SK-N-SH (cell line): ENCODE measurements around the gene TRIM67. TPM values are rescaled to one million over a fixed set of nuclear protein-coding genes. Genes with fewer than 3 reads are reported as not detected.

Experiments
- CTCF ChIA-PET: fragments of 300-600, 350-600 bp; formaldehyde crosslinking; extraction: SDS; loops from one replicate; lab custom pipeline; 2021; lab: Yijun Ruan, JAX
- POLR2A ChIA-PET: fragments of 350-600 bp; sonication (Branson Sonifier 250); formaldehyde crosslinking; extraction: SDS; loops from one replicate; lab custom pipeline; 2020; ENCODE audit warnings: antibody characterized with exemption, inconsistent platforms; lab: Yijun Ruan, JAX
- DNase-seq: peaks from one replicate; pipeline ENCODE4 v3.0.0; 2012
- H2AFZ ChIP-seq: fragments of 200-600 bp; sonication (generic); 2 replicates; pipeline ENCODE4 v1.8.1; 2016; ENCODE audit warnings: antibody characterized with exemption, mild to moderate bottlenecking, low read depth
- H3F3A ChIP-seq: fragments of 200-600 bp; sonication (generic); replicated peaks from 2 replicates; pipeline ENCODE3; 2016; ENCODE audit warnings: antibody characterized with exemption, mild to moderate bottlenecking; ENCODE audit not compliant: insufficient read depth
- H3K27ac ChIP-seq, 2 experiments: fragments of 200-500 bp in 1 of 2; fragments of 200-600 bp in 1 of 2; sonication (Bioruptor generic) in 1 of 2; sonication (generic), shearing (Covaris generic) in 1 of 2; 2 replicates each; pipeline versions ENCODE4 v1.5.1 to v1.6.1; 2014 to 2016; ENCODE audit warnings: low read depth in 2 of 2, inconsistent platforms in 1 of 2, low read length in 1 of 2, mild to moderate bottlenecking in 1 of 2, mixed read lengths in 1 of 2
- H3K27me3 ChIP-seq: fragments of 200-600 bp; sonication (generic), shearing (Covaris generic); 2 replicates; pipeline ENCODE4 v1.6.1; 2016; ENCODE audit warnings: mixed run types; ENCODE audit not compliant: insufficient read depth
- H3K36me3 ChIP-seq, 2 experiments: fragments of 200-500 bp in 1 of 2; fragments of 200-600 bp in 1 of 2; sonication (Bioruptor generic) in 1 of 2; sonication (generic) in 1 of 2; replicated peaks in 1 of 2; 2 replicates each; pipeline versions ENCODE3 to v1.5.1; 2014 to 2016; ENCODE audit warnings: low read length in 1 of 2, mild to moderate bottlenecking in 1 of 2; ENCODE audit not compliant: insufficient read depth in 2 of 2, control insufficient read depth in 1 of 2
- H3K4me1 ChIP-seq, 2 experiments: fragments of 200-500 bp in 1 of 2; fragments of 200-600 bp in 1 of 2; sonication (Bioruptor generic) in 1 of 2; sonication (generic), shearing (Covaris generic) in 1 of 2; 2 replicates each; pipeline versions ENCODE4 v1.5.1 to v1.6.1; 2014 to 2016; ENCODE audit warnings: low read depth in 1 of 2, low read length in 1 of 2, mixed run types in 1 of 2; ENCODE audit not compliant: insufficient read depth in 2 of 2, control insufficient read depth in 1 of 2
- H3K4me2 ChIP-seq: fragments of 200-600 bp; sonication (generic), shearing (Covaris generic); 2 replicates; pipeline ENCODE4 v1.6.1; 2017; ENCODE audit warnings: mixed run types
- H3K4me3 ChIP-seq, 2 experiments: fragments of 200-500 bp in 1 of 2; fragments of 200-600 bp in 1 of 2; sonication (Bioruptor generic) in 1 of 2; sonication (generic), shearing (Covaris generic) in 1 of 2; 2 replicates each; pipeline versions ENCODE4 v1.5.1 to v1.8.1; 2014 to 2016; ENCODE audit warnings: low read depth in 2 of 2, inconsistent platforms in 1 of 2, low read length in 1 of 2, mild to moderate bottlenecking in 1 of 2, mixed read lengths in 1 of 2, moderate library complexity in 1 of 2
- H3K79me2 ChIP-seq: fragments of 200-600 bp; sonication (generic); 2 replicates; pipeline ENCODE4 v1.8.1; 2017; ENCODE audit warnings: mild to moderate bottlenecking; ENCODE audit not compliant: insufficient read depth
- H3K9ac ChIP-seq: fragments of 200-600 bp; sonication (generic); 2 replicates; pipeline ENCODE4 v1.6.1; 2017; ENCODE audit warnings: mixed run types
- H3K9me2 ChIP-seq: fragments of 200-600 bp; sonication (generic); 2 replicates; pipeline ENCODE4 v1.6.1; 2017; ENCODE audit warnings: mixed run types
- H3K9me3 ChIP-seq: fragments of 200-600 bp; sonication (generic); 2 replicates; pipeline ENCODE4 v1.6.1; 2017; ENCODE audit warnings: mixed run types, mild to moderate bottlenecking, moderate library complexity
- H4K20me1 ChIP-seq: fragments of 200-600 bp; sonication (generic); 2 replicates; pipeline ENCODE4 v1.6.1; 2017; ENCODE audit warnings: mild to moderate bottlenecking, mixed run types; ENCODE audit not compliant: insufficient read depth
- CHD2 ChIP-seq: fragments of 150-350 bp; IDR thresholded peaks from 2 replicates; pipeline ENCODE4 v1.6.1; 2018; ENCODE audit warnings: low read length; ENCODE audit not compliant: partially characterized antibody
- CTCF ChIP-seq: fragments of 200-600 bp; sonication (generic); IDR thresholded peaks from 2 replicates; pipeline ENCODE4 v1.6.1; 2017; ENCODE audit warnings: antibody characterized with exemption, mild to moderate bottlenecking, moderate library complexity
- ELF1 ChIP-seq: IDR thresholded peaks from 2 replicates; pipeline ENCODE4 v1.4.0; 2012
- EP300 ChIP-seq, 2 experiments: IDR thresholded peaks; 2 replicates each; pipeline versions ENCODE4 v1.4.0 to v1.6.1; 2012; ENCODE audit warnings: borderline replicate concordance in 1 of 2, low read depth in 1 of 2, low read length in 1 of 2
- FOXJ3 ChIP-seq: sonication (generic); formaldehyde crosslinking; IDR thresholded peaks from 2 replicates; pipeline ENCODE4 v1.5.1; 2020; ENCODE audit warnings: mild to moderate bottlenecking, missing genetic modification reagents
- GATA2 ChIP-seq: sonication (generic); formaldehyde crosslinking; IDR thresholded peaks from 2 replicates; pipeline ENCODE4 v1.5.0; 2020; ENCODE audit warnings: mild to moderate bottlenecking, missing genetic modification reagents
- NRF1 ChIP-seq: IDR thresholded peaks from 2 replicates; pipeline ENCODE4 v1.6.1; 2012; ENCODE audit warnings: low read depth, mild to moderate bottlenecking, low read length
- PBX3 ChIP-seq: IDR thresholded peaks from 2 replicates; pipeline ENCODE4; 2012
- RAD21 ChIP-seq: IDR thresholded peaks from 2 replicates; pipeline ENCODE4 v1.6.1; 2012; ENCODE audit warnings: mild to moderate bottlenecking, low read length
- REST ChIP-seq: IDR thresholded peaks from 2 replicates; pipeline ENCODE4 v1.6.1; 2012; ENCODE audit warnings: mild to moderate bottlenecking, low read depth, low read length, moderate library complexity
- RXRA ChIP-seq: IDR thresholded peaks from 2 replicates; pipeline ENCODE4 v1.4.0; 2012; ENCODE audit warnings: low read depth, mild to moderate bottlenecking, borderline replicate concordance
- TAF1 ChIP-seq: IDR thresholded peaks from 2 replicates; pipeline ENCODE4 v1.6.1; 2012; ENCODE audit warnings: low read depth, mild to moderate bottlenecking, low read length, moderate library complexity, borderline replicate concordance
- TCF12 ChIP-seq: IDR thresholded peaks from 2 replicates; pipeline ENCODE4 v1.4.0; 2012
- TEAD4 ChIP-seq: IDR thresholded peaks from 2 replicates; pipeline ENCODE4 v1.4.0; 2012; ENCODE audit warnings: mild to moderate bottlenecking, borderline replicate concordance; ENCODE audit not compliant: insufficient read depth
- USF1 ChIP-seq: IDR thresholded peaks from 2 replicates; pipeline ENCODE4 v1.4.0; 2012; ENCODE audit warnings: low read depth, borderline replicate concordance
- YY1 ChIP-seq: IDR thresholded peaks from 2 replicates; pipeline ENCODE4 v1.4.0; 2012; ENCODE audit warnings: low read depth, mild to moderate bottlenecking
- ZBTB33 ChIP-seq: IDR thresholded peaks from 2 replicates; pipeline ENCODE4 v1.4.0; 2012; ENCODE audit warnings: low read depth, borderline replicate concordance
- WGBS: methylation state at CpG from one replicate; pipeline ENCODE4 v1.1.6; 2017; ENCODE audit warnings: low lambda C conversion rate; 5-methylcytosine and 5-hydroxymethylcytosine counted together
- polyA plus RNA-seq, 3 experiments: library from polyadenylated mRNA; depleted of rRNA; stranded (reverse); fragments of >200 nt; gene quantifications; 2 replicates each; pipeline ENCODE4 v1.2.3, GENCODE V29; 2012

Gene TRIM67
- polyA plus RNA-seq, 1 of the 3 experiments (the other 2 are of a cell fraction): not detected

- ChIA-PET CTCF (interaction anchor here (0.9 to 1.4 kb wide), 6 partner anchors 213 to 565 kb away, joined by 3 read pairs; partner anchors contain the start of gene COG2), POLR2A (interaction anchor here (0.6 kb wide), 1 partner anchor 181 kb away, joined by 4 read pairs; no protein-coding TSS in a partner anchor)
- Histone ChIP-seq H3K27me3 (no peaks in the 10 kb centered on the region; the same call in 1 of the 2 replicates), H3K27ac (no peak overlapping the region), H2AFZ (no peak overlapping the region), H3F3A (no peaks in the 10 kb centered on the region), H3K4me3 (no peak overlapping the region), H3K79me2 (no peaks in the 10 kb centered on the region), H3K4me2 (no peak overlapping the region), H3K9me3 (no peaks in the 10 kb centered on the region), H3K36me3 (no peaks in the 10 kb centered on the region), H3K9ac (no peak overlapping the region), H3K4me1 (peaks cover 0 to 4% of the 10 kb centered on the region in 2 experiments; a peak in 1 of 4 replicates), H3K9me2 (no peaks in the 10 kb centered on the region), H4K20me1 (no peaks in the 10 kb centered on the region)
- DNase-seq: no peak
- TF ChIP-seq PBX3 (no peak), RAD21 (peak; percentile 33)
- 67% methylated on average over 7 of the region's 8 CpGs for WGBS
Observed at GRCh38 chr1:231206856-231207255, 45.0 kb downstream of the TRIM67 start.

- CTCF ChIA-PET: interaction anchor here (0.8 to 1.4 kb wide), 7 partner anchors 120 to 565 kb away, joined by 3 read pairs; partner anchors contain the start of gene COG2
- no peak overlapping the region for H3K4me2 ChIP-seq
- H3K27me3 ChIP-seq: no peaks in the 10 kb centered on the region; the same call in 1 of the 2 replicates
- no peaks in the 10 kb centered on the region for H3F3A ChIP-seq
- H3K9me3 ChIP-seq: no peaks in the 10 kb centered on the region
- no peak overlapping the region for H3K4me3 ChIP-seq
- TF ChIP-seq TAF1 (no peak), ZBTB33 (no peak), CTCF (no peak), CHD2 (no peak), TEAD4 (no peak), USF1 (no peak), GATA2 (no peak), NRF1 (no peak), TCF12 (no peak), EP300 (IDR thresholded peaks at IDR 0.05; ENCODE audit: borderline replicate concordance in 1 of 2, low read depth in 1 of 2, low read length in 1 of 2) (no peak), REST (no peak), RXRA (no peak), ELF1 (no peak), FOXJ3 (CRISPR knock-in tag) (no peak), YY1 (no peak)
- TF ChIP-seq, all 33 proteins: peak for 0
- H3K9me2 ChIP-seq: no peaks in the 10 kb centered on the region
- POLR2A ChIA-PET: no interaction called here
- no peaks in the 10 kb centered on the region for H3K36me3 ChIP-seq
- no peaks in the 10 kb centered on the region for H3K79me2 ChIP-seq
- no peak for DNase-seq
- WGBS: 61% methylated on average over 3 of the region's 3 CpGs
- no peak overlapping the region for H3K9ac ChIP-seq
- H3K4me1 ChIP-seq: peaks cover 0 to 4% of the 10 kb centered on the region in 2 experiments; a peak in 1 of 4 replicates
- no peak overlapping the region for H3K27ac ChIP-seq
- H2AFZ ChIP-seq: no peak overlapping the region
- H4K20me1 ChIP-seq: no peaks in the 10 kb centered on the region
Observed at GRCh38 chr1:231207437-231207836, 45.6 kb downstream of the TRIM67 start.
